HG03095 (cell line): Measurements from ENCODE around the gene HEPN1.

ENCODE experiments used
- ATAC-seq: cut with Tn5 transposase; IDR thresholded peaks from one replicate; pipeline ENCODE4 v1.9.1; 2021; ENCODE audit warnings: moderate library complexity; ENCODE audit not compliant: unreplicated experiment

Gene HEPN1

DNA sequence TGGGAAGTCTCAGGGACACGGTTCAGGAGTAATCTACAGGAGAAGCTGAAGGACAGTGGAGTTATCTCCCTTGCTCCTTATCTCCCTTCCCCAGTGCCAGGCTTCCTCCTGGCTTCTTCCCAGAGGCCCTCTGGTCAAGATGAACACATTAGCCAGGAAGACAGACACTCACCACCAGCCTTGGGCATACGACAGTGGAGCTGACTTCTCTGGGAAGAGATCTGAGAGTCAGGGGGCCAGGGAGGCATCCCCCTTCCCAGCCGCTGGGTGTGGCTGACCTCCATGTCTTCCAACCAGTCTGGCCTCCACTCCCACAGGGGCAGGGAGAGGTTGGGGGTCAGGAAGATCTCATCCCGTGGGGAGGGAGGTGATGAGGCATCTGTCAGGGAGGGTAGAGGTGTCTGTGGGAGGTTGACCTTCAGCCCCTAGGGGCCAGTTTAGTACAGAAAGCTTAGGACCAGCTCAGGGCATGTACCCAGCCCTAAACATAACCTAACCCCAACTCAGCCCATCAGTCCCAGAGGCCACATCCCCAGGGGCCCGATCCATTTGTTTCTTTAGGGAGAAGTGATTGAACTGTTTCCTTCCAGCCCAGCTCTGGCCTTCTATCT is 34.1 kb upstream of the HEPN1 start:
- ATAC-seq: no peak

DNA sequence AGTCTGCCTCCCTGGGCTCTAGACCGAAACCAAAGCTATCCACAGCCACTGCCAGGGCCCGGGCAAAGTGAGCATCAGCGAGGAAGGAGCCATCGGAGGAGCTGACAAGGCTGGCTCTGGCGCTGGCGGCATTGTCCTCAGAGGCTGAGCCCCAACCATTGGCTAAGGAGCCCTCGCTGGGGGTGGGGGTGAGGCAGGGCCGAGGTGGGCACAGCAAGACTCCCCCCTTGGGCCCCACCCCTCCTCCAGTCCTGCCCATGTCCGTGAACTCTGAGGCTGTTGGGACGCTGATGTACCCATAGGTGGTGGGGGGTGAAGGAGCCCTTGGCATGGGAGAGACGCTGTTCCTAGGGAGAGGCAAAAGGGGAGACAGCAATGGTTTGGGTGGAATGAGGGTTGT is 32.6 kb upstream of the HEPN1 start:
- no peak for ATAC-seq

DNA sequence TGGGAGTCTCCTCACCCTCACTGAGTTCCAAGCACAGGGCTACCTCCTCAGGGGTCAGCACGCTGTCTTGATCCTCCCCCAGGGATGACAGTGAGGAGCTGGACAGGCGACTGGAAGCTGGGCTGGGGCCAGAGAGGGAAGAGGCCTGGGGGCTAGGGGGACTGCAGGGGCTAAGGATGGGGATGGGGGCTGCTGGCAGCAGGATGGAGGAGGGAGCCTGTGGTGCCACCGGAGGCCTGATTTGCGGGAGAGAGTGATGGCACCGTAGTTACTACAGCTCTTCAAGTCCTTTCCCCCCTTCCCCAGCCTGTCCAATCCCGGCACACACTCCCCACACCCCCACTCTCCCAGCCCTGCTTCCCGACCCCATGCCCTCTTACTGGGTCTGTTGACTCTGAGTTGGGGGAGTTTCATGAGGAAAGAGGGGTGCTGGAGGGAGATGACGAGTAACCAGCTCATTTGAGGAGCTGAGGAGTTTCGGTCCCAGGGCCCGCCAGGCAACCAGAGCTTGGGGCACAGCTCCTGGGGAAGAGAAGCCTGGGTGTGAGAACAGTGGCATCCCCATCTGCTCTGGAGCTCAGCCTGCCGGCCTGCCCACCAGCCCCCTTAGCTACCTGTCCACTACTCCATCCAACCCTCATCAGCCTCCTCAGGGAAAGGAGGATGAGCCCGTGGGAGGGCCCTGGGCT is 31.9 kb upstream of the HEPN1 start:
- no peak for ATAC-seq

DNA sequence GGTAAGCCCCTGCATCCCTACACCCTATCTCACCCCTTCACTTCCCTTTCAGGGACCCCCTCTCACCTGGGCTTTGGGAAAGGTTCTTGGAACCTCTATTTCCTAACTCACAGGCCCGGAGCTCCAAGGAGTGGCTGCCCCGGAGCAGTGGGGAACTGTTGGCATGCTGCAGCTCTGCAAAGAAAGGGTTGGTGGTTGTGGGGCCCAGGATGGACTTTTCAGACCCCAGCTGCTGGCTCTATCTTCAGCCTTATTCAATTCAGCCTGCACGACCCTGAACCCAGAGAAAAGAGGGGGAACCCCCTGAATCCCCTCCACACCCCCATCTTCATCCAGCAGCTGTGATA is 31.4 kb upstream of the HEPN1 start:
- no peak for ATAC-seq

DNA sequence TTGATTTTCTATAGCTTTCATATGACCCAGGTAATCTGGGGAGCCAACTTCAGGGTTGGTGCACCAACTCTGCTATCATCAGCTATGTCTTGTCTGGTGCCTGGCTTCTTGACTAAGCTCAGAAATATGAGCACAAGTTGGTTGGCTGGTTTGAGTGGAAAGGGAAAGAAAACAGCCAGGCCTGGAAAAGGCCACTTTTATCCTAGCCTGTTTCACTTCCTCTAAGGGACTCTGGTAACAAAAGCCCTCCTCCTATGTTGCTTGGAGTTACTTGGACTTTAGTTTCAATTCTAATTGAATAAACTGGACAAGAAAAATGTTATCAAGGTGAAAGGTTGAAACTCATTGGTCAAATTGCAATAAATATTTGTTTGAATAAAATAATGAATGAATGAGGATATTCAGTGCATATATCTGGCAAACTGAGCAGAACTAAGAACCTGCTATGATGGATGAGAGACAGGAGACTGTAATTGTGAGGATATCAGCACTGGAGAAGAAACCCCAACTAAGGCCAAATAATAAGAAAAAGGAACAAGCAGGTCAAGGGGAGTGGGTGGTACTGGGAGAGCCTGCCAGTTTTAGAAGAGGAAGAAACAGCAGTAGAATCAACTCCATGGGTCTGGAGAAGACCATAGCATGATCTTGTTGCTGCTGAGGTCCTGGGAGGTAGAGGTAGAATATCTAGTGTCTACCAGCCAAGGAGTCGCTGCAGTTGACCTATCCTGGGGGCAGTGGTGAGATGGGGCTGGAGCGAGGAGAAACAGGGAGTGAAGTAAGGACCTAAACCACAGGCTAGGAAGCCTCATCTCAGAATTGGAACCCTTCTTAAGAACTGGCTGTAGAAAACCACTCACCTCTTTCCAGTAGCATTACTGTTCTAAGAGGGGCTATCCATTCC is 29.6 kb upstream of the HEPN1 start:
- no peak for ATAC-seq

DNA sequence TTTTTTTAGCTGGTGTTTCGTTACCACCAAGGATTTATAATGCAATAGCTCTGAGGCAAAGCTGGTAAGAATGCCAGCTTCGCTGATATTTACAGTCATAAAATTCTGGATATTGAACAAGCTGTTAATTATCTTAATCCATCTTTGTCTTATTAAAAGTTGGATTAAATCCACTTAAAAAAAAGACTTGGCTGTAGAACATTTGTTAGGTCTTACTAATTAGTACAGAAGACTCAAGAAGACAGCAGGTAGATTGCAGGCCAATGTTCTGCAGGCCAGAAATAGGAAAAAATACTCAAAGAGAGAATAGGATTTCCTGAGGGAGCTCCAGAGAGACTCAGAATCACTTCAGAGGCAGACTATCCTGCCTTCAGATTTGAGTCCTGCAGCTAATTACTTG is 28.9 kb upstream of the HEPN1 start:
- ATAC-seq: no peak

DNA sequence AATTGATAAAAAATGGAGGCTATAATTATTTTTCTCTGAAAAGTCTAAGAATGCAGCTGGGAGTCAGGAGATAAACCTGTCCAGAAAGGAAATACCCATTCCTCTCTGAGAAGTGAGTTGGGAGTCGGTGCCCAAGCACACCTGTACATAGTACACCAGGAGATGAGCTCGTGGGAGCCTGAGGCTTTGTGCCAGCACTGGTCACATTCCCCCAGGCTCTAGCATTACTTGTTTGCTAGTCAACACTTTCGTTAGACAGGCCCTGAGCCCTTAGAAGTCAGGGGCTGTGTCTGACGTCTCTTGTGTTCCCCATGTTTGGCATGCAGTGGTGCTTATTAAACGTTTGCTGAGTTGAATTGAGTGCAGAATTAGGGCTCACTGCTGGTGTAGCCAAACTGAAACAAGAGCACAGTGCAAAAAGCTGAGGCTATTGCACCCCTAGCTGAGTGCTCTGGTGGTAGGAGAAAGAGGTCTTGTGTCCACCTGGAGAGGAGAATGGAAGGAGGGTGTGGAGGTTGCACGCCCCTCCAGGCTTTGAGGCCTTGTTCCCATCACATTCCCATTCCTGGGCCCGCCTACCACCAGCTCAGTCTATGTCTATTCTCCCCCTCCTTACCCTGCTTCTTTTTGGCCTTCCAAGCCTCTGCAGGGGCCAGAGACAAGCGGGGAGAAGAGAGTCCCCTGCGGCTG is 28.2 kb upstream of the HEPN1 start:
- no peak for ATAC-seq

DNA sequence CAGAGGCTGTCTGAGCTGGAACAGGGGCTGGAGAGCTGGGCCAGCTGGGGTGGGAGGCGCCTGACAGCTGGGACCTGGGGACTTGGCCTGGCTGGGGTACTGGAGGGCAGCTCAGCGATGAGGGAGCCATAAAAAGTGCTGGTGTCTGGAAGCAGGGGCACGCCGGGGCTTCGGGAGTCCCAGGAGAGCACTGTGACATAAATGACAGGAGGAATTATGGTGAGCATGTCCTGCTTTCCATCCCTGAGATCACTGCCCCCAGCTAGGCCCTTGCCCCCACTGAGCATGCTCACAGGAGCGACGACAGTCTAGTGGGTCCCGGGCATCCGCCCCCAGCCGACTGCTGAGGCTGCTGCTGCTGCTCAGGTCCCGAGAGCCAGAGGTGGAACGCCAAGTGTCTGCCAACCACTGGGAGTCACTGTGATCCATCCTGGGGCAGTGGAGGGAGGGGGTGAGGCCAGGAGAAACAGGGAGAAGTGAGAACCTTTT is 27.6 kb upstream of the HEPN1 start:
- no peak for ATAC-seq

DNA sequence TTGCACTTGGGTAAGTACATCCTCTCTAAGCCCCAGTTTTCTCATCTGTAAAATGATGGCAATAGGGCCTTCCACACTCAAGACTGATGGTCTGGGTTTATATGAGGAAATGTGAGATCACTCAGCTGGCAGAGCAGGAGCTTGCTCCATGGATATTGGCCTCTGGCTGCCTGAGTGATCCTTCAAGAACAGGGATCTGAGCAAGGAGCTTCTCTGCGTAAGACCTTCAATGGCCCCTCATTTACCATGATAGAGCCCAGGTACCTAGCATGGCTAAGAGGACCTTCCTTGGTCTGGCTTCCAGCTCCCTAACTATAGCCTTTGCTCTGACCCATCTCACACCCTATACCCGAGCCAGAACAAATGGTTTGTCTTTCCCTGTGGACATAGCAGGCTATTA is 26.9 kb upstream of the HEPN1 start:
- ATAC-seq: no peak

DNA sequence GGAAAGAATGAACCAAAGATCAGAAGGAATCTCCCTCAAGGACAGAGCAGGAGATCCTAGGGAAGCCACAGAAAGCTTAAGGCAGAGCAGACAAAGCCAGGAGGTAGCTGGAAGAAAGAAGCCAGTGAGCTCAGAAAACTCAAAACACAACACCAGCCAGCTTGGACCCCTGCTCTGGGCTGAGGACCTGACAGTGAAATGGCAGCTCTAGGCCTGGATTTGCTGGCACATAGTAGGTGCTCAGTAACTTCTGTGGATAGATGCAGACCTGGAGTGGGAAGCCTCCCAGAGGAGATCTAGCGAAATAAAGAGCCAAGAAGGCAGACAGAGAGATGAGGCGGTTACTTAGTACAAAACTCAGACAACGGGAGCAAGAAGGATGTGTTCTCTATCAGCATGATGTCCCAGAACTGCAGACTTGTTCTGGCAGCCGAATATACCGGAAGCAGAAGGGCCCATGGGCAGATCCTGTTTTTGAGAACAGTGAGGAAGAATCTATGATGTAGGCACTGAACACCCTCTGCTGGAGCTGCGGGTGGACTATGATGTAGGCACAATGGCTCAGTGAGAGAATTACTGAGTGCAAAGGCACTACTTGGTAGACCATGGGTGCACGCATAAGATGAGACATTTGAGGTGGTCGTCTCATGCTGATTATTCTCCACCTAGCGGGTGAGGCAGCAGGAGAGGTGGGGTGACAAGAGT is 26.1 kb upstream of the HEPN1 start:
- ATAC-seq: no peak

DNA sequence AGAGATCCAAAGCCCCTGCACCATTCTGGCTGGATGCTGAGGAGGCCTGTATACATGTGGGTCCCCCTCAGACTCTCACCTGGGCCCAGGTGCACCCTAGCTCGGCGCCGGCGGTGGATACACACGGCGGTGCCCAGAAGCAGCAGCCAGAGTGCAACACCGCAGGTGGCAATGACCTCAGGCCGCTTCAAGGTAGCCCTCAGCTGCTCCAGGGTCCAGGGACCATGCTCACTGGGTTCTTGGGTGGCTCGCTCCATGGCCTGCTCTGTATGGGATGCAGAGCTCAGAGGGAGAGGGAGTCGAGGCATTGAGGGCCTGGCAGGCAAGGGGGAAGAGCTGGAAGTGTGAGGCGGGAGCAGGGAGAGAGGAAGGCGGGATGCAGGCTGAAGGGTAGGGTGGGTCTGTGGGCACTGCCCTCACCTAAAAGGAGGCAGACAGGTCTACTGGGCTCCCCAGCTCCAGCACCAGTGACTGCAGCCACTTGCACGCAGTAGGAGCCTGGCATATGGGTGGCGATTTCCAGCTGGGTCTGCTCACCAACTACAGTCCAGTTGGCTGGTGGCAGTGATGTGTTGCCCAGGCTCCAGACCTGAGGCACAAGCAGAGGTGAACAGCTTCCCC is 25.2 kb upstream of the HEPN1 start:
- no peak for ATAC-seq

DNA sequence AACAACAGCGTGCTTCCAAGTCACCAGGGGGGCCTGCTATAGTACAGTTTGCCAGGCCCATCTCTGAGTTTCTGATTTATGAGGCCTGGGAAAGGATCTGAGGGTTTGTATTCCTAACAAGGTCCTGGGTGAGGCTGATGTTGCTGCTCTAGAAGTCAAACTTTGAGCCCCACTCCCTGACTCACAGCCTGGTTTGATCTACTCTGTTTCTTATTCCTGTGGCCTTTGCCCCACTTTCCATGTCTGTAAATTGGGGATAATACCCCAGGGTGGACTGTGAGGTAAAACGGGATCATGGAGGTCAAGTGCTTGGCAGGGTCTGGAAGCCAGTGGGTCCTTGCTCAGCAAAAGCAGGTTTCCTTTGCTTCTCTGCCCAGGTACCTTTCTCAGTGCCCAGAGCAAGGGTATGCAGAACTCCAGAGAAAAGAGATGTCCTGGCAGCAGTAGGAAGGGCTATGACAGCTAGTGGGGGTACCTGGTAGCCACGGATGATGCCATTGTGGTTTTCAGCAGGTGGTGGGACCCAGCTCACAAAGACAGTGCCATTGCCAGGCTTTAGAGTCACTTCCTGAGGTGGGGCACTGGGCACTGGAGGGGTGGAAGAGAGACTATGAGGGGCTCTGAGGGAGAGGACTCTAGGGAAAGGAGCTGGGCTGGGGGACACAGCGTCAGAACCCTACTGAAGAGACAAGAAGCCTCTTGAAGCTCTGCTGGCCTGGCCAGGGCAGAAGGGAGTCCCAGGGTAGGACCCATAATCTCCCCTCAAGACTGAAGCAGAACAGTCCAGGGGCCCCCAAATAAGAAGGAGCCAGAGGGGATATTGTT is 24.2 kb upstream of the HEPN1 start:
- ATAC-seq: no peak

DNA sequence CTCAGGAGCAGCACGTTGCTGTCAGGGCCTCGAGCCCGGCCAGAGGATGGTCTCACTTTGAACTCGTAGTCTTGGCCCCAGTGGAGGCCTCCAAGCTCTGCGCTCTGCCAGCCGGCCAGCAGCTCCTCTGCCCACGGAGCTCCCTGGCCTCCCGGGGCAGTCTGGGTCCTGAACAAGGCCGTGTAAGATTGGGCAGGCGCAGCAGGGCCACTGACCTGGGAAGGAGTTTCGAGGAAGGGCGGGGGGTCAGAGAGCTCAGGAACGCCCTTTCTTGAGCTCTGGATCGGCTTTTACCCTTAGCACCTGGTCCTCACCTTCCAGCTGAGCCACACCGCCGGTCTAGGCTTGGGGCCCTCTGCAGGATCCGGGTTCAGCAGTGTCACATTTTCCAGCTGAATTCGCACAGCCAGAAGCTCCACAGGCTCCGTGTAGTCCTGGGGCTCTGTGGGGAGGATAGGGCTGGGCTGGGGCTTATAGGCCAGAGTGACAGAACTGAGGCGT is 23.5 kb upstream of the HEPN1 start:
- no peak for ATAC-seq

DNA sequence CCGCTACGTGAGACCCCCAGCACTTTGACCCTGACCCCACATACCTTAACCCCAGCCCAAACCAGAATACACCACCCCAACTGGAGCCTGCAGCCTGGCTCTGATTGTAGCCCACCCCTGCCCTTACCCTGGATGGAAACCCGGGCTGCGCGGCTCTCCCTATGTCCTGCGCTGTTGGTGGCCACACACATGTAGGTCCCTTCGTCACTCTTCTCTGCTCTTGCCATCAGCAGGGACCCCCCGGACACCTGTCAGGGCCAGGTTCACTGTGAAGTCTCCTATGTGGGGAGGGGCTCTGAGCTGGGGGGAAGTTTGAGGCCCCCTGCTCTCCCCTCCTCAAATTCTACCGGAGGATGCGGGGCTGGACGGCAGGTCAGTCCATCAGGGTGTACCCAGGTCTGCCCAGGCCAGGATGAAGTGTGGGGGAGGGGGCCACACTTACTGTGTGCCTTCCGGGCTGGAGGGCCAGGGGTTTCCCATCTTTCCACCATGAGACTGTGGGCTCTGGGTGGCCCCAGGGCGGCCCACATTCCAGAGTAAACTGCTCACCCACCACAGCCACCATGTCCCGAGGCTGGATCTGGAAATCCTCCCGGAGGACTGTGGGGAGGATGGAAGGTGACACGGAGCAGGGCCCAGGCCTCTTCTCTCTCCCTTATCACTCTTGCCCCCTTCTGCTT is 22.8 kb upstream of the HEPN1 start:
- no peak for ATAC-seq

DNA sequence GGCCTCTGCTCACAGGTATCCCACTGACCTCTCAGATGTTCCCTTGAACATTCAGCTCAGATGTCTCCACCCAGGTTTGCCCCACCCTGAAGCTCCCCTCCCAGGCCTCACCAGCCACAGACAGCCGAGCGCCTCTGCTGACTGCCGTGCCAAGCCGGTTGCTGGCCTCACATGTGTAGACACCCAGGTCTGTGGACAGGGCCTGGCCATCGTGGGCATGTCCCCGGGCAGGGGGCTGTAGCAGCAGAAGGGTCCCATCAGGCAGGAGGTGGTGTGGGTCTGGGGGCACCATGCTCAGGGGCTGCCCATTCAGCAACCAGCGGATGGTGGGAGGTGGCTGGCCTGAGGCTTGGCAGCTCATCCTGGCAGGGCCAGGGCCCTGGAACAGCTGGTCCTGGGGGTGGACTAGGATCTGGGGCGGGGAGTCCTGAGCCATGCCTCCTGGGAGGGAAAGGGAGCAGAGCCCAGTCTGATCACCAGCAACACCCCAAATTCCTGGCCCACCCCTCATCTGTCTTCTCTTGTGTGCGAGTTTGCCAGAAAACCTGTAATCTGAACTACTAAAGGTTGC is 22.1 kb upstream of the HEPN1 start:
- ATAC-seq: no peak

DNA sequence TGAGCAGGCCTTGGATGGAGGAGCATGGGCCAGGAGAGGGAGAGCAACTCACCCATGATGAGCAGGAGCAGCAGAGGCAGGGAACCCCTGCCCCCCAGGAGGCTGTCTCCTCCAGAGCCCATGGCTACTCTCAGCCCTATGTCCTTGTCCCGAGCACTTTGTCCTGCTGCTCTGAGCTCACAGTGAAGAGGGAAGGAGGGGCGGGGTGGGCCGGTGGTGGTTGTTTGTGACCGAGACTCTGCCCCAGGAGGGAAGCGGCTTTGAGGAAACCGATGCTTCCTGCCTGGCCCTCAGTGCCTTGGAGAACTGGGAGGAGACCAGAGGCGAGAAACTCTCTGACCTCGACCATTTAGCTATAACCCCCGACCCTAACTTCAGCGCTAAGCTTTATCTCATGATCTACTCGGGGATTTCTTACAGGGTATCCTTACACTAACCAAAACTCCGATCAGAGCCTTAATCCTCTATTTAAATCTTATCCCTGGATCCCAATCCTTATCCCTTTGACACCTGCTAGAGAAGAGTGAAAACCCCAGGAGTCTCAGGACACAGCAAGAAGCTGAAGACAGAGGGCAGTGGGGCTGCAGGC is 21.3 kb upstream of the HEPN1 start, which contains the start of gene ROBO4:
TSS of gene ROBO4 (minus strand) at position 192 of the 589 bp plus-strand sequence. CDS start at position 122, 70 bp downstream.
- no peak for ATAC-seq

DNA sequence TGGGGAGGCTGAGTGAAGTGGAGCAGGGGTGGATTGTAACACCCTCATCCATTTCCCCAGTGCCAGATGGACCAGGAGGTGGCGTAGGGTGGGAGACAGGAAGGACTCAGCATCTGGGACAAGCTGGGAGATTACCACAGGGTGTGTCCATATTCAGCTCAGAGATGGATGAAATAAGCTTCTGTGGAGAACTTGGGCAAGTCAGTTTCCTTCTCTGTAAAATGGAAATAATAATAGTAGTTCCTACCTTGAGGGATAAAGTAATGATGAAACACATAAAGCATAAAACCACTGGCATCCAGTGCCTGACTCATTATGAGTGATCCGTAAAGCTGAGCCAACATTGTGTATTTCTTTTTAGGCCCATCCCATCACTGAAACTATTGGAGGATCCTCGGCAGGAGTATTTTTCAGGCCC is 20.8 kb upstream of the HEPN1 start:
- ATAC-seq: no peak

DNA sequence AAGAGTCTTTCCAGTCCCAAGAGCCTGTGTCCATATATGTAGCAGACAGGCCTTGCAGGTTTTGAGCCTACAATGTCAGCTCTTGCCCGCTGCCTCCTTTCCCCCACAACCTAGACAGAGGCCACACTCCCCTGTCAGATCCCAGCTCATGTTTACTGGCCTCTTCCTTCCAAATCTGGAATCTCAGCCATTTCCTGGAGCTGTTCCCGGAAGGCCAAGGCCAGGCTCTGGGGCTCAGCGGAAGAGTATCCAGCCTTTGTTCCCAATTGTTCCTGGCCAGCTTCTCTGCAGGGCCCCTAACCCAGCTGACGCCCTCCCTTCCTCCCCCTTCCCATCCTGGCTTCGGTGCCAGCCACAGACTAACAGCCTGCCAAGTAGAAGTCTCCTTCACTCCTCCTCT is 20.3 kb upstream of the HEPN1 start:
- ATAC-seq: no peak
